GM15510 (cell line): Measurements from ENCODE around the gene HECTD4.

Experiments
- POLR2A ChIP-seq: IDR thresholded peaks from 3 replicates; pipeline ENCODE4 v1.6.1; 2011; ENCODE audit warnings: borderline replicate concordance; ENCODE audit not compliant: insufficient read length; ENCODE audit errors: extremely low read depth

HECTD4 gene

GRCh38 chr12:112219195-112219594 is 163.0 kb downstream of the HECTD4 start:
- TF ChIP-seq POLR2A, result no peak

GRCh38 chr12:112218150-112218549 is 164.1 kb downstream of the HECTD4 start:
- TF ChIP-seq POLR2A, result no peak

GRCh38 chr12:112217647-112218046 is 164.6 kb downstream of the HECTD4 start:
- no peak for TF ChIP-seq POLR2A

- no peak for TF ChIP-seq POLR2A
Measured at GRCh38 chr12:112216223-112216622, 166.0 kb downstream of the HECTD4 start.

GRCh38 chr12:112214064-112214463 is 168.2 kb downstream of the HECTD4 start:
- no peak for TF ChIP-seq POLR2A

- no peak for TF ChIP-seq POLR2A
Measured at GRCh38 chr12:112208301-112208910, 173.8 kb downstream of the HECTD4 start.

- TF ChIP-seq POLR2A, result no peak
Measured at GRCh38 chr12:112207397-112207924, 174.8 kb downstream of the HECTD4 start.

- no peak for TF ChIP-seq POLR2A
Measured at GRCh38 chr12:112206944-112207343, 175.3 kb downstream of the HECTD4 start.

- TF ChIP-seq POLR2A, result no peak
Measured at GRCh38 chr12:112199136-112199535, 183.1 kb downstream of the HECTD4 start.

GRCh38 chr12:112198120-112198733 is 184.0 kb downstream of the HECTD4 start:
- no peak for TF ChIP-seq POLR2A

- TF ChIP-seq POLR2A, result no peak
Measured at GRCh38 chr12:112196196-112196875, 185.9 kb downstream of the HECTD4 start.

- TF ChIP-seq POLR2A, result no peak
Measured at GRCh38 chr12:112194601-112195247, 187.5 kb downstream of the HECTD4 start.

GRCh38 chr12:112192475-112192874 is 189.8 kb downstream of the HECTD4 start:
- no peak for TF ChIP-seq POLR2A

GRCh38 chr12:112191840-112192321 is 190.3 kb downstream of the HECTD4 start:
- no peak for TF ChIP-seq POLR2A

- TF ChIP-seq POLR2A, result no peak
Measured at GRCh38 chr12:112191201-112191600, 191.0 kb downstream of the HECTD4 start.

- TF ChIP-seq POLR2A, result no peak
Measured at GRCh38 chr12:112190231-112191025, 191.8 kb downstream of the HECTD4 start.
